Measurements from ENCODE around the gene HNRNPLL. TPM values are rescaled to one million over a fixed set of nuclear protein-coding genes. Genes with fewer than 3 reads are reported as not detected.

The HNRNPLL gene
- total and polyA plus RNA-seq, 2 of the 8 experiments (the other 6 are each of a cell fraction or from before 2014, with no cell fraction given): 18.6 to 69.3 TPM

DNA sequence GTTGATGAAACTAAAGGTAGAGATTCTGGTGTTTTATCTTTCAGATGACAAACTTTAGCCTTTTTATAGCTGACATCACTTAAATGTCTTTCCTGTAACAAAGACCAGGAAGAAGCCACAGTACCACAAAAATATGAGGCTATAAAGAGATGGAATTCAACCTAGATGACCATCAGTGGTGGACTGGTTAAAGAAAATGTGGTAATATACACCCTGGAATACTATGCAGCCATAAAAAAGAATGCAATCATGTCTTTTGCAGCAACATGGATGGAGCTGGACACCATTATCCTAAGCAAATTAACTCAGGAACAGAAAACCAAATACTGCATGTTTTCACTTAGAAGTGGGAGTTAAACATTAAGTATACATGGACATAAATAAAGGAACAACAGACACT, 18.3 kb upstream of the HNRNPLL start (continued):
- TF ChIP-seq, protein P1, sequence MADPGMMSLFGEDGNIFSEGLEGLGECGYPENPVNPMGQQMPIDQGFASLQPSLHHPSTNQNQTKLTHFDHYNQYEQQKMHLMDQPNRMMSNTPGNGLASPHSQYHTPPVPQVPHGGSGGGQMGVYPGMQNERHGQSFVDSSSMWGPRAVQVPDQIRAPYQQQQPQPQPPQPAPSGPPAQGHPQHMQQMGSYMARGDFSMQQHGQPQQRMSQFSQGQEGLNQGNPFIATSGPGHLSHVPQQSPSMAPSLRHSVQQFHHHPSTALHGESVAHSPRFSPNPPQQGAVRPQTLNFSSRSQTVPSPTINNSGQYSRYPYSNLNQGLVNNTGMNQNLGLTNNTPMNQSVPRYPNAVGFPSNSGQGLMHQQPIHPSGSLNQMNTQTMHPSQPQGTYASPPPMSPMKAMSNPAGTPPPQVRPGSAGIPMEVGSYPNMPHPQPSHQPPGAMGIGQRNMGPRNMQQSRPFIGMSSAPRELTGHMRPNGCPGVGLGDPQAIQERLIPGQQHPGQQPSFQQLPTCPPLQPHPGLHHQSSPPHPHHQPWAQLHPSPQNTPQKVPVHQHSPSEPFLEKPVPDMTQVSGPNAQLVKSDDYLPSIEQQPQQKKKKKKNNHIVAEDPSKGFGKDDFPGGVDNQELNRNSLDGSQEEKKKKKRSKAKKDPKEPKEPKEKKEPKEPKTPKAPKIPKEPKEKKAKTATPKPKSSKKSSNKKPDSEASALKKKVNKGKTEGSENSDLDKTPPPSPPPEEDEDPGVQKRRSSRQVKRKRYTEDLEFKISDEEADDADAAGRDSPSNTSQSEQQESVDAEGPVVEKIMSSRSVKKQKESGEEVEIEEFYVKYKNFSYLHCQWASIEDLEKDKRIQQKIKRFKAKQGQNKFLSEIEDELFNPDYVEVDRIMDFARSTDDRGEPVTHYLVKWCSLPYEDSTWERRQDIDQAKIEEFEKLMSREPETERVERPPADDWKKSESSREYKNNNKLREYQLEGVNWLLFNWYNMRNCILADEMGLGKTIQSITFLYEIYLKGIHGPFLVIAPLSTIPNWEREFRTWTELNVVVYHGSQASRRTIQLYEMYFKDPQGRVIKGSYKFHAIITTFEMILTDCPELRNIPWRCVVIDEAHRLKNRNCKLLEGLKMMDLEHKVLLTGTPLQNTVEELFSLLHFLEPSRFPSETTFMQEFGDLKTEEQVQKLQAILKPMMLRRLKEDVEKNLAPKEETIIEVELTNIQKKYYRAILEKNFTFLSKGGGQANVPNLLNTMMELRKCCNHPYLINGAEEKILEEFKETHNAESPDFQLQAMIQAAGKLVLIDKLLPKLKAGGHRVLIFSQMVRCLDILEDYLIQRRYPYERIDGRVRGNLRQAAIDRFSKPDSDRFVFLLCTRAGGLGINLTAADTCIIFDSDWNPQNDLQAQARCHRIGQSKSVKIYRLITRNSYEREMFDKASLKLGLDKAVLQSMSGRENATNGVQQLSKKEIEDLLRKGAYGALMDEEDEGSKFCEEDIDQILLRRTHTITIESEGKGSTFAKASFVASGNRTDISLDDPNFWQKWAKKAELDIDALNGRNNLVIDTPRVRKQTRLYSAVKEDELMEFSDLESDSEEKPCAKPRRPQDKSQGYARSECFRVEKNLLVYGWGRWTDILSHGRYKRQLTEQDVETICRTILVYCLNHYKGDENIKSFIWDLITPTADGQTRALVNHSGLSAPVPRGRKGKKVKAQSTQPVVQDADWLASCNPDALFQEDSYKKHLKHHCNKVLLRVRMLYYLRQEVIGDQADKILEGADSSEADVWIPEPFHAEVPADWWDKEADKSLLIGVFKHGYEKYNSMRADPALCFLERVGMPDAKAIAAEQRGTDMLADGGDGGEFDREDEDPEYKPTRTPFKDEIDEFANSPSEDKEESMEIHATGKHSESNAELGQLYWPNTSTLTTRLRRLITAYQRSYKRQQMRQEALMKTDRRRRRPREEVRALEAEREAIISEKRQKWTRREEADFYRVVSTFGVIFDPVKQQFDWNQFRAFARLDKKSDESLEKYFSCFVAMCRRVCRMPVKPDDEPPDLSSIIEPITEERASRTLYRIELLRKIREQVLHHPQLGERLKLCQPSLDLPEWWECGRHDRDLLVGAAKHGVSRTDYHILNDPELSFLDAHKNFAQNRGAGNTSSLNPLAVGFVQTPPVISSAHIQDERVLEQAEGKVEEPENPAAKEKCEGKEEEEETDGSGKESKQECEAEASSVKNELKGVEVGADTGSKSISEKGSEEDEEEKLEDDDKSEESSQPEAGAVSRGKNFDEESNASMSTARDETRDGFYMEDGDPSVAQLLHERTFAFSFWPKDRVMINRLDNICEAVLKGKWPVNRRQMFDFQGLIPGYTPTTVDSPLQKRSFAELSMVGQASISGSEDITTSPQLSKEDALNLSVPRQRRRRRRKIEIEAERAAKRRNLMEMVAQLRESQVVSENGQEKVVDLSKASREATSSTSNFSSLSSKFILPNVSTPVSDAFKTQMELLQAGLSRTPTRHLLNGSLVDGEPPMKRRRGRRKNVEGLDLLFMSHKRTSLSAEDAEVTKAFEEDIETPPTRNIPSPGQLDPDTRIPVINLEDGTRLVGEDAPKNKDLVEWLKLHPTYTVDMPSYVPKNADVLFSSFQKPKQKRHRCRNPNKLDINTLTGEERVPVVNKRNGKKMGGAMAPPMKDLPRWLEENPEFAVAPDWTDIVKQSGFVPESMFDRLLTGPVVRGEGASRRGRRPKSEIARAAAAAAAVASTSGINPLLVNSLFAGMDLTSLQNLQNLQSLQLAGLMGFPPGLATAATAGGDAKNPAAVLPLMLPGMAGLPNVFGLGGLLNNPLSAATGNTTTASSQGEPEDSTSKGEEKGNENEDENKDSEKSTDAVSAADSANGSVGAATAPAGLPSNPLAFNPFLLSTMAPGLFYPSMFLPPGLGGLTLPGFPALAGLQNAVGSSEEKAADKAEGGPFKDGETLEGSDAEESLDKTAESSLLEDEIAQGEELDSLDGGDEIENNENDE (IDR thresholded peaks at IDR 0.05; ENCODE audit: insufficient replicate concordance, low read length): no peak
- no peak for TF ChIP-seq TAF7 (optimal IDR thresholded peaks at IDR 0.05; ENCODE audit: borderline replicate concordance, low read depth, low read length)

Measured in H1 (cell line).